Lower leg skin (tissue), 3 donors: ENCODE measurements around the gene PPP1R1B.

Experiments
- POLR2A ChIP-seq, 2 donors: fragments of 450-650 bp; IDR thresholded peaks; one replicate each; pipeline ENCODE4 v1.6.1; 2016 to 2017; ENCODE audit warnings: antibody characterized with exemption in 2 of 2, mild to moderate bottlenecking in 1 of 2, moderate library complexity in 1 of 2
- TF ChIP-seq, protein P1 (sequence below), 3 donors: fragments of 450-650 bp; IDR thresholded peaks; one replicate each; pipeline ENCODE4 v1.5.1; 2016; ENCODE audit warnings: antibody characterized with exemption in 3 of 3, mild to moderate bottlenecking in 3 of 3, moderate library complexity in 2 of 3

DNA sequence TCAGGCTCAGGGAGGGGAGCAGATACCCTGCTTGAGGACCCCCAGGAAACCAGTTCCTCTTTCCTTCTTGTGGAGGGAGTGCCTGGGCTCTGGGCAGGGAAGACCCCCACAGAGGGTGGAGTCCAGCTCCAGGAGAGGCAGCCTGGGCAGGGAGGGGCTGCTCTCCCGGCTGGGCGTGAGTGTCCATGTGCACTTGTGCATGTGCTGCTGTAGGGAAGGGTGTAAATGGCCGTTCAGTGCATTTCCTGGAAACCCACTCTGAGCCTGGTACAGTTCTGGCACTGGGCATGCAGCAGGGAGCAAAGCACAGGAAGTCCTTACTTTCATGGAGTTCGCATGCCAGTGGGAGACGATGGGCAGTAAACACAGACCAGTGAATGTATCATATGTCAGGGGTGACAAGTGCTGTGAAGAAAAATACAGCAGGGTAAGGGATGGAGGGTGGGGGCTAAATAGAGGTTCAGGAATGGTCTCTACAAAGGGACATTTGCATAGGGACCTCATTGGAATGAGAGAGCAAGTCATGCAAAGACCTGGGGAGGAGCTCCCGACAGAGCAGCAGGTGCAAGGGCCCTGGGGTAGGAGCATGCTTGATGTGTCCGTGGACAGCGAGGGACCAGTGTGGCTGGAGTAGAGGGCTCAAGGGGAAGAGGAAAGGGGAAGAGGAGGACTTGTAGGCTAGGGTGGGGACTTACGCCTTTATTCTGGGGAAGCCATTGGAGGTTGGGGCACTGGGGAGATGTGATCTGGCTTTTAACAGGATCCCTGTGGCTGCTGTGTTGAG lies 15.7 kb downstream of the PPP1R1B start:
- TF ChIP-seq, protein P1, sequence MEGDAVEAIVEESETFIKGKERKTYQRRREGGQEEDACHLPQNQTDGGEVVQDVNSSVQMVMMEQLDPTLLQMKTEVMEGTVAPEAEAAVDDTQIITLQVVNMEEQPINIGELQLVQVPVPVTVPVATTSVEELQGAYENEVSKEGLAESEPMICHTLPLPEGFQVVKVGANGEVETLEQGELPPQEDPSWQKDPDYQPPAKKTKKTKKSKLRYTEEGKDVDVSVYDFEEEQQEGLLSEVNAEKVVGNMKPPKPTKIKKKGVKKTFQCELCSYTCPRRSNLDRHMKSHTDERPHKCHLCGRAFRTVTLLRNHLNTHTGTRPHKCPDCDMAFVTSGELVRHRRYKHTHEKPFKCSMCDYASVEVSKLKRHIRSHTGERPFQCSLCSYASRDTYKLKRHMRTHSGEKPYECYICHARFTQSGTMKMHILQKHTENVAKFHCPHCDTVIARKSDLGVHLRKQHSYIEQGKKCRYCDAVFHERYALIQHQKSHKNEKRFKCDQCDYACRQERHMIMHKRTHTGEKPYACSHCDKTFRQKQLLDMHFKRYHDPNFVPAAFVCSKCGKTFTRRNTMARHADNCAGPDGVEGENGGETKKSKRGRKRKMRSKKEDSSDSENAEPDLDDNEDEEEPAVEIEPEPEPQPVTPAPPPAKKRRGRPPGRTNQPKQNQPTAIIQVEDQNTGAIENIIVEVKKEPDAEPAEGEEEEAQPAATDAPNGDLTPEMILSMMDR (IDR thresholded peaks at IDR 0.05), result no peak
- TF ChIP-seq POLR2A (IDR thresholded peaks at IDR 0.05), result no peak
